GM21723 (cell line): ENCODE measurements around the gene FAM136A.
"Not testable (repeated sequence)": the region's sequence is repeated elsewhere in the genome, so short reads cannot be mapped to it uniquely, and the experiment has no call there.

Source experiments
- ATAC-seq: cut with Tn5 transposase; IDR thresholded peaks from one replicate; pipeline ENCODE4 v1.9.1; 2021; ENCODE audit warnings: mild to moderate bottlenecking, moderate library complexity; ENCODE audit not compliant: unreplicated experiment

FAM136A gene

GRCh38 chr2:70300771-70301343, 1.0 kb downstream of the FAM136A start:
- ATAC-seq, result peak; percentile 9

- not testable (repeated sequence) for ATAC-seq
Measured at GRCh38 chr2:70297828-70298227, 4.0 kb downstream of the FAM136A start.

- no peak for ATAC-seq
Measured at GRCh38 chr2:70283500-70284191, 18.2 kb downstream of the FAM136A start.

GRCh38 chr2:70282439-70282838, 19.4 kb downstream of the FAM136A start:
- ATAC-seq, result no peak

- ATAC-seq, result no peak
Measured at GRCh38 chr2:70280242-70280798, 21.5 kb downstream of the FAM136A start.

- no peak for ATAC-seq
Measured at GRCh38 chr2:70270323-70270722, 31.5 kb downstream of the FAM136A start.

- not testable (repeated sequence) for ATAC-seq
Measured at GRCh38 chr2:70269422-70270302, 32.2 kb downstream of the FAM136A start.

GRCh38 chr2:70266925-70267324, 34.9 kb downstream of the FAM136A start:
- not testable (repeated sequence) for ATAC-seq

- no peak for ATAC-seq
Measured at GRCh38 chr2:70261501-70261900, 40.4 kb downstream of the FAM136A start.

GRCh38 chr2:70258532-70258875, 43.4 kb downstream of the FAM136A start:
- ATAC-seq, result no peak

- no peak for ATAC-seq
Measured at GRCh38 chr2:70255637-70256314, 46.1 kb downstream of the FAM136A start.

- no peak for ATAC-seq
Measured at GRCh38 chr2:70250434-70250833, 51.4 kb downstream of the FAM136A start.

GRCh38 chr2:70248181-70248847, 53.6 kb downstream of the FAM136A start, which contains the start of gene TIA1:
TIA1 (minus strand) TSS chr2:70248628; CDS start chr2:70248430, 198 bp downstream.
- peak; percentile 97 for ATAC-seq

GRCh38 chr2:70247364-70248180, 54.3 kb downstream of the FAM136A start:
- no peak for ATAC-seq
